ENCODE data around the gene GDAP2. TPM values are rescaled to one million over a fixed set of nuclear protein-coding genes. Genes with fewer than 3 reads are reported as not detected.

Gene GDAP2
- total RNA-seq, 2 donors from 2014 or later, result 22.7 to 38.2 TPM

GRCh38 chr1:117905019-117905418 is 24.4 kb downstream of the GDAP2 start:
- H3K9me3 ChIP-seq, result no peaks in the 10 kb centered on the region
- no peak for TF ChIP-seq CTCF (IDR thresholded peaks at IDR 0.05)
- no peak overlapping the region for H3K4me3 ChIP-seq
- no peak for DNase-seq (ENCODE audit: low spot score)
- H3K36me3 ChIP-seq, result peaks cover 6% of the 10 kb centered on the region
- H3K4me1 ChIP-seq (ENCODE audit: control insufficient read depth in 1 of 2, low read depth in 2 of 2), result no peaks in the 10 kb centered on the region
- no peaks in the 10 kb centered on the region for H3K27me3 ChIP-seq (replicated peaks; ENCODE audit: insufficient read depth)
- ATAC-seq (ENCODE audit: insufficient number of reproducible peaks, low FRiP score, low read depth), result no peak
- no peak overlapping the region for H3K27ac ChIP-seq

GRCh38 chr1:117904485-117904884 is 24.9 kb downstream of the GDAP2 start:
- Histone ChIP-seq H3K27me3 (replicated peaks; ENCODE audit: insufficient read depth) (no peaks in the 10 kb centered on the region), H3K36me3 (peaks cover 6% of the 10 kb centered on the region)
- no peak for ATAC-seq (ENCODE audit: insufficient number of reproducible peaks, low FRiP score, low read depth)

GRCh38 chr1:117902944-117903343 is 26.5 kb downstream of the GDAP2 start:
- DNase-seq (ENCODE audit: low spot score) (no peak), ATAC-seq (ENCODE audit: insufficient number of reproducible peaks, low FRiP score, low read depth) (no peak)
- Histone ChIP-seq H3K4me3 (no peak overlapping the region), H3K27ac (no peak overlapping the region), H3K36me3 (peaks cover 17% of the 10 kb centered on the region), H3K4me1 (ENCODE audit: control insufficient read depth in 1 of 2, low read depth in 2 of 2) (no peaks in the 10 kb centered on the region), H3K27me3 (replicated peaks; ENCODE audit: insufficient read depth) (no peaks in the 10 kb centered on the region), H3K9me3 (no peaks in the 10 kb centered on the region)
- no peak for TF ChIP-seq CTCF (IDR thresholded peaks at IDR 0.05)

More at GRCh38 chr1:117904485-117904884, 24.9 kb downstream of the GDAP2 start:
- Histone ChIP-seq H3K9me3 (no peaks in the 10 kb centered on the region), H3K27ac (no peak overlapping the region), H3K4me1 (ENCODE audit: control insufficient read depth in 1 of 2, low read depth in 2 of 2) (no peaks in the 10 kb centered on the region), H3K4me3 (no peak overlapping the region)
- no peak for TF ChIP-seq CTCF (IDR thresholded peaks at IDR 0.05)
- DNase-seq (ENCODE audit: low spot score), result no peak

- DNase-seq (ENCODE audit: low spot score) (no peak), ATAC-seq (ENCODE audit: insufficient number of reproducible peaks, low FRiP score, low read depth) (no peak)
- Histone ChIP-seq H3K4me1 (ENCODE audit: control insufficient read depth in 1 of 2, low read depth in 2 of 2) (no peaks in the 10 kb centered on the region), H3K9me3 (no peaks in the 10 kb centered on the region), H3K36me3 (peaks cover 17% of the 10 kb centered on the region), H3K27me3 (replicated peaks; ENCODE audit: insufficient read depth) (no peaks in the 10 kb centered on the region), H3K4me3 (no peak overlapping the region), H3K27ac (no peak overlapping the region)
- TF ChIP-seq CTCF (IDR thresholded peaks at IDR 0.05), result no peak
These were observed 29.6 kb downstream of the GDAP2 start for GRCh38 chr1:117899801-117900200.

GRCh38 chr1:117897551-117897950 is 31.9 kb downstream of the GDAP2 start:
- no peaks in the 10 kb centered on the region for H3K9me3 ChIP-seq
- no peak for TF ChIP-seq CTCF (IDR thresholded peaks at IDR 0.05)
- no peaks in the 10 kb centered on the region for H3K27me3 ChIP-seq (replicated peaks; ENCODE audit: insufficient read depth)
- H3K4me3 ChIP-seq, result no peak overlapping the region
- H3K27ac ChIP-seq, result no peak overlapping the region
- no peak for ATAC-seq (ENCODE audit: insufficient number of reproducible peaks, low FRiP score, low read depth)
- no peak for DNase-seq (ENCODE audit: low spot score)
- H3K4me1 ChIP-seq (ENCODE audit: control insufficient read depth in 1 of 2, low read depth in 2 of 2), result no peaks in the 10 kb centered on the region
- H3K36me3 ChIP-seq, result peaks cover 14% of the 10 kb centered on the region

Measured in thoracic aorta (tissue), 2 donors.